Measurements from ENCODE around the gene EPB41L1.

DNA sequence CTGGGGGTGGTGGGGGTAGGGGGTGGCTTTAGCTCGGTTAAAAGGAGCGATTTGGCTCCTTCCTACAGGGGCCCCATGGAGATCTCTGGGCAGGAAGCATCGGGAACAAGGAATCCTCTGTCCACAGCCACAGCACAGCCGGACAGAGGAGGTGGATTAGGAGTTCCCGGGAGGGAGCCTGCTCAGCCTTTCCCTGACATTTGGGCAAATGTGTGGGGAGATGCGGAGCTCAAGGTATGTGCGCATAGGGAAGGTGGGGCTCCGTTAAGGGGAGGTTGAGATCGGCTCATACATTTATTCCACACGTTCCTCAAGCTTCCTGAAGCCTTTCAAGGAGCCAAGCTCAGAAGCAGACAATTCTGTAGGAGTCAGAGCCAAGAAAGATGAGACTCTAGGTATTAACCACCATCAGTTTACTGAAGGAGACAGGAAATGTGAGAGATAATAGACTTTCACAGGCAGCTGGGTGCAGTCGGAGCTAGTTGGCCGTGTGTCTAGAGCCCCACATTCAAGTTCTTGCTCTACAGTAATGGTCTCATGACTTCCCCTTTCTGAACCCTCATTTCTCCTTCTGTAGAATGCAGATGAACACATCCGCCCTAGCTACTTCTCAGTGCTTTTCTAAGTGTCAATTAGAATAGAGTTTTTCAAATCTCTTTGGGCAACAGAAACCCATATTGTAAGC is 40.8 kb upstream of the EPB41L1 start:
- TF ChIP-seq, protein P1, sequence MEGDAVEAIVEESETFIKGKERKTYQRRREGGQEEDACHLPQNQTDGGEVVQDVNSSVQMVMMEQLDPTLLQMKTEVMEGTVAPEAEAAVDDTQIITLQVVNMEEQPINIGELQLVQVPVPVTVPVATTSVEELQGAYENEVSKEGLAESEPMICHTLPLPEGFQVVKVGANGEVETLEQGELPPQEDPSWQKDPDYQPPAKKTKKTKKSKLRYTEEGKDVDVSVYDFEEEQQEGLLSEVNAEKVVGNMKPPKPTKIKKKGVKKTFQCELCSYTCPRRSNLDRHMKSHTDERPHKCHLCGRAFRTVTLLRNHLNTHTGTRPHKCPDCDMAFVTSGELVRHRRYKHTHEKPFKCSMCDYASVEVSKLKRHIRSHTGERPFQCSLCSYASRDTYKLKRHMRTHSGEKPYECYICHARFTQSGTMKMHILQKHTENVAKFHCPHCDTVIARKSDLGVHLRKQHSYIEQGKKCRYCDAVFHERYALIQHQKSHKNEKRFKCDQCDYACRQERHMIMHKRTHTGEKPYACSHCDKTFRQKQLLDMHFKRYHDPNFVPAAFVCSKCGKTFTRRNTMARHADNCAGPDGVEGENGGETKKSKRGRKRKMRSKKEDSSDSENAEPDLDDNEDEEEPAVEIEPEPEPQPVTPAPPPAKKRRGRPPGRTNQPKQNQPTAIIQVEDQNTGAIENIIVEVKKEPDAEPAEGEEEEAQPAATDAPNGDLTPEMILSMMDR (IDR thresholded peaks at IDR 0.05), result no peak
- no peak for TF ChIP-seq POLR2A (IDR thresholded peaks at IDR 0.05)

All from heart left ventricle (tissue), 13 donors.